RWPE2 (cell line): ENCODE data around the gene USP2.

Experiments
- ATAC-seq: fragments of 200-7000 bp; cut with Tn5 transposase; 3 replicates; pipeline ENCODE4 v1.9.1; 2021; ENCODE audit warnings: low read depth
- DNase-seq: peaks from one replicate; pipeline ENCODE4 v3.0.0-alpha.2; 2020; ENCODE audit warnings: low spot score
- H3K27ac ChIP-seq: fragments of 450-650 bp; 2 replicates; pipeline ENCODE4 v1.5.1; 2017; ENCODE audit warnings: mild to moderate bottlenecking; ENCODE audit not compliant: poor library complexity, severe bottlenecking
- H3K27me3 ChIP-seq: fragments of 250-450 bp; sonication (Bioruptor Pico); 2 replicates; pipeline ENCODE4 v1.5.1; 2021; ENCODE audit warnings: mild to moderate bottlenecking, moderate library complexity; ENCODE audit not compliant: insufficient read depth, poor library complexity, severe bottlenecking
- H3K36me3 ChIP-seq: fragments of 250-450 bp; sonication (Bioruptor Pico); 2 replicates; pipeline ENCODE4 v1.5.1; 2020; ENCODE audit warnings: low read depth, mild to moderate bottlenecking, moderate library complexity
- H3K4me1 ChIP-seq: fragments of 250-450 bp; sonication (Bioruptor Pico); 2 replicates; pipeline ENCODE4 v1.5.1; 2021; ENCODE audit warnings: mild to moderate bottlenecking, moderate library complexity; ENCODE audit not compliant: insufficient read depth, poor library complexity, severe bottlenecking
- H3K4me3 ChIP-seq: fragments of 250-450 bp; sonication (Bioruptor Pico); 2 replicates; pipeline ENCODE4 v1.5.1; 2021; ENCODE audit warnings: mild to moderate bottlenecking, moderate library complexity; ENCODE audit not compliant: severe bottlenecking
- H3K9me3 ChIP-seq: fragments of 250-450 bp; sonication (Bioruptor Pico); 2 replicates; pipeline ENCODE4 v1.5.1; 2021; ENCODE audit warnings: mild to moderate bottlenecking, moderate library complexity; ENCODE audit not compliant: severe bottlenecking
- CTCF ChIP-seq: fragments of 450-650 bp; IDR thresholded peaks from one replicate; pipeline ENCODE4 v1.5.1; 2017; ENCODE audit warnings: mild to moderate bottlenecking, moderate library complexity; ENCODE audit not compliant: poor library complexity, severe bottlenecking

Gene USP2

GRCh38 chr11:119350302-119350701 is 31.2 kb downstream of the USP2 start:
- ATAC-seq (no peak), DNase-seq (no peak)
- Histone ChIP-seq H3K4me3 (no peak overlapping the region), H3K9me3 (no peaks in the 10 kb centered on the region), H3K4me1 (peaks cover 3% of the 10 kb centered on the region), H3K27me3 (no peaks in the 10 kb centered on the region), H3K27ac (no peak overlapping the region), H3K36me3 (no peaks in the 10 kb centered on the region)
- no peak for TF ChIP-seq CTCF

GRCh38 chr11:119347940-119348605 is 33.4 kb downstream of the USP2 start:
- no peak overlapping the region for H3K4me3 ChIP-seq
- H3K27ac ChIP-seq, result no peak overlapping the region
- TF ChIP-seq CTCF, result no peak
- ATAC-seq (no peak), DNase-seq (no peak)
- H3K36me3 ChIP-seq, result no peaks in the 10 kb centered on the region
- no peaks in the 10 kb centered on the region for H3K4me1 ChIP-seq
- no peaks in the 10 kb centered on the region for H3K9me3 ChIP-seq
- no peaks in the 10 kb centered on the region for H3K27me3 ChIP-seq

- ATAC-seq, result no peak
These were observed 34.2 kb downstream of the USP2 start for GRCh38 chr11:119347242-119347641.

GRCh38 chr11:119346605-119347004 is 34.9 kb downstream of the USP2 start, which contains the start of gene MFRP:
Gene MFRP, minus strand, starts transcription at chr11:119346705. Its CDS starts 192 bp downstream, at chr11:119346513.
- Histone ChIP-seq H3K27ac (no peak within 1 kb of the TSS), H3K36me3 (no peaks in the 10 kb centered on the region), H3K27me3 (no peaks in the 10 kb centered on the region), H3K9me3 (no peaks in the 10 kb centered on the region), H3K4me1 (no peaks in the 10 kb centered on the region), H3K4me3 (no peak within 1 kb of the TSS)
- DNase-seq (no peak), ATAC-seq (no peak)
- no peak for TF ChIP-seq CTCF

More at GRCh38 chr11:119347242-119347641, 34.2 kb downstream of the USP2 start:
- no peak overlapping the region for H3K27ac ChIP-seq
- no peaks in the 10 kb centered on the region for H3K4me1 ChIP-seq
- H3K4me3 ChIP-seq, result no peak overlapping the region
- no peak for DNase-seq
- no peaks in the 10 kb centered on the region for H3K9me3 ChIP-seq
- no peaks in the 10 kb centered on the region for H3K36me3 ChIP-seq
- no peaks in the 10 kb centered on the region for H3K27me3 ChIP-seq
- TF ChIP-seq CTCF, result no peak

DNA sequence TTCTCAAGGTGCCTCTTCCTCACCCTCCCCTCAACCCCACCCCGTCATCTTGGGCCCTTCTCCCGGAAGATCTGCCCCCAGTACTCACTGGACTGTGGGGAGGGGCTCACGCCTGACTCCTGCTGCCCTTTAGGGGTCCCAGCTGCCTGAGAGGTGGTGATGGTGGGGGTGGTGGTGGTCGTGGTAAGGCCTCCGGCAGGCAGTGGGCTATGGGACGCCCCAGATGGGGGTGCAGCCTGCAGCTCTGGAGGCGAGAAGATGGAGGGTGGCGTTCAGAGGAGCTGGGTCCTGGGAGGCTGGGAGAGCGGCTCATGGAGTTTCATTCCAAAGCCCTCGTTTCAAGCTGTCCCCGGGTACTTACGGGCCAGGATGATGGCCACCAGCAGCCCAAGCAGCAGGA is 35.8 kb downstream of the USP2 start:
- no peaks in the 10 kb centered on the region for H3K9me3 ChIP-seq
- H3K27ac ChIP-seq, result no peak overlapping the region
- peaks cover 7% of the 10 kb centered on the region for H3K27me3 ChIP-seq
- H3K36me3 ChIP-seq, result no peaks in the 10 kb centered on the region
- ATAC-seq (no peak), DNase-seq (no peak)
- no peak for TF ChIP-seq CTCF
- no peak overlapping the region for H3K4me3 ChIP-seq
- H3K4me1 ChIP-seq, result no peaks in the 10 kb centered on the region
